HG03135 (cell line): ENCODE data around the gene BMP8B.
"Not testable (repeated sequence)": the region's sequence is repeated elsewhere in the genome, so short reads cannot be mapped to it uniquely, and the experiment has no call there.

ENCODE experiments used
- ATAC-seq: cut with Tn5 transposase; IDR thresholded peaks from one replicate; pipeline ENCODE4 v1.9.1; 2021; ENCODE audit warnings: mild to moderate bottlenecking, moderate library complexity; ENCODE audit not compliant: unreplicated experiment

BMP8B gene

DNA sequence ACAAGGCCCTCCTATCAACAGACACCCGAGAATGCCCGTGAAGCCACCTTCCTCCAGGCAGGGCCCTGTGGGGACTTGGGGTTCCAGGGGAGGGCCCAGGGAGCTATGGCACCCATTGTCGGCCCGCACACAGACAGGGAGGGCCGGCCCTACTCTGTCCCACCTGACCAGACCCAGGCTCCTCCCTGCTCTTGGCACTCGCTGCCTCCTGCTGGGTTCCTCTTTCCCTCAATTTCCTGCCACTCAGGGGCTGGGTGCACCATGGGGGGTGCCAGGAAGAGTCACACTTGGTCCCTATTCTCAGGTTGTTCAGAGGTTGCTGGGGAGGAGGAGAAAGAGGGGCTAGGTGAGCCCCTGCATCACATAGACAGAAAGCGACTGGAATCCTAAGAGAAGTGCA, 9.5 kb downstream of the BMP8B start:
- no peak for ATAC-seq

DNA sequence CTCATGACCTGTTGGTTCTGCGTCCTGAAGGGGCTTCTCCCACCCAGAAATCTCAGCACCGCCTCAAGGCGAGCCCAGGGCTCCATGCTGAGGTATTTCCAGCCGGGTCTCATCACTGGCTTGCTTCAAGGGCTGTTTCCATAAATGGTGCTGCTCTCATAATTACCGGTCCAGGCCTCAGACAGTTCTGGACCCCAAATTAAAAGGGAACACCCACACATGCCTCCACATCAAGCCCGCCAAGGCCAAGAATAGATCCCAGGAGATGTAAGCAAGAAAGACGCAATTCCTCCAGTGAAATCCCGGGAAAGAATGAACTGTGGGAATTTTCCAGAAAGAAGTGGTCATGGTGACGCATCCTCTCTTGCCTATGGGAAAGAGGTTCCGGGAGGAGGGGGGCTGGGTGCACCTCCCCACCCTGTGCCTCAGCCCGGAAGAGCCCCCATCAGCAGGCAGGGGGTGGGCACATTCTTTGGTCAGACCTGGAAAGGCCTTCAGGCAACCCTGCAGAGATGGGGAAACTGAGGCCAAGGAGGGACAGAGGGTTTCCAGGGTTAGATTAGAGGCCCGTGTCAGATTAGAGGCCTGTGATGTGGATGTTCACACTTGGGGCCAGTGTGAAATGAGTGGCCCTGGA, 10.1 kb downstream of the BMP8B start:
- not testable (repeated sequence) for ATAC-seq

DNA sequence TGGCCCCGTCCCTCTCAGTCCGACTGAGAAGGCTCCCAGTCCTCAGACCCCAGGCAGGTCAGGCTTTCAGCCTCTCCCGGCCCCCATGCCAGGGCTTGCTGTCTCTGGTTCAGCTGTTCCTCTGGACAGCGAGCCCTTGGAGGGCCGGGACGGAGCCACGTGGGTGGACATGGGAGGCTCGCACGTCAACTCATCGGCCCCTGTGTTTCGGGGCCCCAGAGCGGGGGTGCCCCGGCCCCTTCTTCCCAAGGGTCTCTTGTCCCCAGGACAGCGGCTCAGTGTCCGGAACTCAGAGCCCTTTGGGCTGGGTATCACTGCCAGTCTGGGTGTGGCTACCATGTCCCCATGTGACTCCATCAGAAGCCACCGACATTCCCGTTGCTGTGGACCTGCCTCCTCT, 10.8 kb downstream of the BMP8B start:
- not testable (repeated sequence) for ATAC-seq

DNA sequence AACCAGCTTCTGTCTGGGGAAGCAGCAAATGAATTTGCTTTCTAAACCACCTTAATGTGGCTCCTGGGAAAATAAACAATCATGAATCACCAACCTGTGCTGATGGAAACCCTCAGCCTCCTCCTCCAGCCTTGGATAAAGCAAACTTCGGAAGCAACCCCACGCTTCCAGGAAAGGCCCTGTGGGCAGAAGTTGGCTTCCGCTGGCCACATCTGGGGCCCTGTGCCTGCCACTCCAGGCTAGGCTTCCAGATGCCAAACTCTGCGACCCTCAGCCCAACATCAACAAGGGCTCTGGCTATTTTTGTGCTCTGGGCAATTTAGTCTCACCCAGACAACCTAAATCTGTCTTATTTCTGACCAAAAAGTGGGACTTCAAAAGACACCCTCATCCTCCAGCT, 11.4 kb downstream of the BMP8B start:
- no peak for ATAC-seq

DNA sequence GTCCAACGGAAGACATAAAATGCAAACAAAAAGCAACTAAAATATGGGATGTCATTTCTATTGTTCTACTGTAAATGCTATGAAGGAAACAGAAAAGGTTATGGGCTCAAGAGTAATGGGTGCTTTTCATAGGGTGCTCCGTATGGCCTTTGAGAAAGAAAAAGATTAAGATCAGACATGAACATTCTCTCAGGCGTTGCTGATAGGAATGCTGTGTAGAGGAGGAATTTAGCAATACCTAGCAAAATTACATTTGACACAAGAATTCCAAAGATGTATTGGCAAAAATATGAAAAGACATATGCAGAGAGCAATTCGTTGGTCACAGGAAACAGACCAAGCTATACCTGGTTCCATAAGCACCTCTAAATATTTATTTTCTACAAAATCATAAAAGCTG, 11.8 kb downstream of the BMP8B start:
- no peak for ATAC-seq

DNA sequence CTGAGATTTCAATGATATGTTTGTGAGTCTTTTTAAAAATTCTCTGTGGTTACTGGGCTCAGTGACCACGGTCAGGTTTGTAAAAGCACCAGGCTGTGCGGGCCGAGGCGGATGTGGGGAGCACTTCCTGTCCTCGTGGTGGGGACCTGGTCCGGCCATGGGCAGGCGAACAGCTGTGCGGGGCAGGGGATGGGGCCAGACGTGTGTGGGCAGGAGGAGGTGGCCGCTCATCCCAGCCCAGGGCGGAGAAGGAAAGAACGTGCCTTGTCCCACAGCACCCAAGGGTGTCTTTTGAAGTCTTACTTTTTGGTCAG, 12.3 kb downstream of the BMP8B start:
- ATAC-seq, result no peak

DNA sequence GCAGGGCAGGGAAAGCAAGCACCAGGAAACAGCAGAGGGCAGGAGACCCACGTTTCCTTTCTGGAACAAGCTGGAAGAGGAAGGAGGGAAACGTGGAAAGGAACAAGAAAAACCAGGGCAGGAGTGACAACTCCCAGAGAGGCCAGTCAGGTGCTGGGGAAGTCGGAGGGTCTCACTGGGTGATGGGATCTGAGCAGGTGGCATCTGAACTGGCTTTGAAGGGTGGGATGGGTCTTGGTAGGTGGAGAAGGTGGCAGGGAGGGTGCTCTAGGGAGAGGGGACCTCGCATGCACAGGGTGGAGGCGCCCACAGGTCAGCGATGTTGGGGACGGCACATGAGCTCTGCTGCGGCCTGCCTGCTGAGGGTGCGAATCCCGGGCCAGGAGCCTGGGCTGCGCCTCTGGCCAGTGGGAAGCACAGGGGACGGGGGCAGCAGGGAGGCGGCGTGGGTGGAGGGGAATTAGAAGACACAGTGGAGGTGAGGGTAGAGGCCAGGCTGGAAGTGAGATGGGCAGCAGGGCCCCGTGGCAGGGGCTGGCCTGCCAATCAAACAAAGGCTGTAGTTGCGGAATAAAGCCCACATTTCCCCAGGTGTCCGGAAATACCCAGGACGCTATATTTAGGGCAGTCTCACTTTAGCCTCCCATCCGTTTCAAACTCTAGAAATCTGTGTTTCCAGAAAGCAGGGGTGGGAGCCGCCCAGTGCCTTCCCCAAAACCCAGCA, 12.8 kb downstream of the BMP8B start:
- not testable (repeated sequence) for ATAC-seq

DNA sequence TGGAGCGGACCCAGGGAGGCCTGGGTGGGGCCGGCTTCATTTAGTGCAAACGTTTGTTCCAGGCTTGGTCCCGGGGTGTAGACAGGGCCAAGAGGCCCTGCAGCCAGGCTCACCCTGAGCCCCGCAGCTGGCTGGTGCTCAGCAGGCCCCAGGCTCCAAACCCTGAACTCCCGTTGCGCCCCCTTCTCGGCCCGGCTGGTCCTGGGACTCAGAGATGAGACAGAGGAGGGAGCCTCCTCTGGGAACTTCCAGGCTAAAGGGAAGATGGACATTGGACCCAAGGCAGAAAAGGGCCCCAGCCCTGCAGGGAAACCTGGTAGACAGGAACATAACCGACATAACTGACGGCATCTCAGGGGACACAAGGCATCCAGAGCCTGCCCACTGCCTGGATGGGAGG, 13.5 kb downstream of the BMP8B start:
- not testable (repeated sequence) for ATAC-seq

DNA sequence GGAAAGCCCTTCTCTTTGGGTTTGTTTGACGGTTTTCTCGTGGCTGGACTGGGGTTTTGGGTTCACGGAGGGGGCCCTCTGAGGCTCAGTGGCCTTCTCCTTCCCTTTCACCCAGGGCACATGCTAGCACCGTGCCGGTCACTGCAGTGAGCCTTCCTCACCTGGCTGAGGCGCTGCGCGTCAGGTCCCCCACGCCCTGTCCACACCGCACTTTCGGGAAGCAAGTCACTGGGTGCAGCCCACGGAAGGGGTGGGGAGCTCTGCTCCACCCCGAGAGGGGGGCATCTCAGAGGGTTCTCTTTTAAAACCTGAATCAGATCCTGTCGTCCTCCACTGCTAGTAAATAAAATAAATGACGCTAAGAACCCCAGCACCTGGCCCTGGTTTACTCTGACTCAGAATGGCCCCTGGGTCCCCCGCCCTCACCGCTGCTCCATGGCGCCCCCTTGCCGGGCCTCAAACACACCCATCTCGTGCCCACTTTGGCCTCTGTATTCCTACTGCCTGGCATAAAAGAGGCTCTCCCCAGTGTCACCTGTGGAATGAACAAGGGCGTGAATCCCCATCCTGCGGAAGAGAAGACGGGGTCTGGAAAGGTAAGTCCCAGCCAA, 15.2 kb downstream of the BMP8B start:
- ATAC-seq, result not testable (repeated sequence)

DNA sequence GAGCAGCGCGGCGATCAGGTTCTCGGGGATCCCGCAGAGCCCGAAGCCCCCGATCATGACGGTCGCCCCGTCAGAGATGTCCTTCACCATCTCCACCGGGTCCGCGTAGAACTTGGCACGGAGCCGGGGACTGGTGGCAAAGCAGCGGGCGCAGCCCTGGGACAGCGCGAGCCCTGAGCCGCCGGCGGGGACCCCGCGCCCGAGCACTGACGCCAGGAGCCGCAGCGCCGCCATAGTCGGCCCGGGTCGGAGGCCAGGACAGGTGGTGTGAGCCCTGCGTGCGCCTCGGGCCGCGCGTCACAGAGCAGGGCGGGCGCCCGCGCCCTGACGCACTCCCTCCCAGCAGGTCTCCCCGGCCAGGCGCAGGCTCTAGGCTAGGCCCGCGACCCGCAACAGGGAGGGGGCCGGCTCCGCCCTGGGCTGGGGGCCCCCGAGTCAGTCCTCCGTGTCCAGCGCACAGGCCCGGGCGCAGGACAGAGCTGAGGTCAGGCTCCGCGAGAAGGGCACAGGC, 17.6 kb downstream of the BMP8B start, which contains the start of gene OXCT2:
TSS of gene OXCT2 (minus strand) at position 327 of the 511 bp plus-strand sequence. CDS start at position 234, 93 bp downstream.
- ATAC-seq, result not testable (repeated sequence)

DNA sequence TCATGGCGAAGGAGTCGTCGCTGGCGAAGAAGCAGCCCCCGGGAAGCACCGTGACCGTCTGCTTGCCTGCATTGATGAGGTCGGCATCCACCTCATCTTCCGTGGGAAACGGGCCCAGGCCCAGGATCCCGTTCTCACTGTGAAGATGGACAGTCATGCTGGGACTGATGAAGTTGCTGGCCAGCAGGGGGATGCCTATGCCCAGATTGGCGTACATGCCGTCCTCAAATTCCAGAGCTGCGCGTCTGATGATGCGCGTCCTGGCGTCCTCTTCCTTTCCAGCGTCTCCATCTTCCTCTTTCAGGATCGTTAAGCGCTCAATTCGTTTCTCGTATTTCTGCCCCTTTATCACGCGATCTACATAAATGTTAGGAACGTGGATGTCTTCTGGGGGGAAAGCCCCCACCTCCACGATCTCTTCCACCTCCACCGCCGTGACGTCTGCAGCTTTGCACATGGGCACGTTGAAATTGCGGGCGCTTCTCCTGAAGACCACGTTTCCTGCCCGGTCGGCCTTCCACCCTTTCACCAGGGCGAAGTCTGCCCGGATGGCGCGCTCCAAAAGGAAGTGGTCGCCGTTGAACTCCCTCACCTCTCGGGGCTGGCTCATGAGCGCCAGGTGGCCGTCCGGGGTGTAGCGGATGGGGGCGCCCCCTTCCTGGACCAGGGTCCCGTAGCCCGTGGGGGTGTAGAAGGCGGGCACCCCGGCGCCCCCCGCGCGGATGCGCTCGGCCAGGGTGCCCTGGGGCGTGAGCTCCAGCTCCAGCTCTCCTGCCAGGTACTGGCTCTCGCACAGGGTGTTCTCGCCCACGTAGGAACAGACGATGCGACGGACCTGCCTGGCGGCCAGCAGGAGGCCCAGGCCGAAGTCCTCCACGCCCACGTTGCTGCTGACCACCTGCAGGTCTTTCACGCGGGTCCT, 18.3 kb downstream of the BMP8B start:
- not testable (repeated sequence) for ATAC-seq

DNA sequence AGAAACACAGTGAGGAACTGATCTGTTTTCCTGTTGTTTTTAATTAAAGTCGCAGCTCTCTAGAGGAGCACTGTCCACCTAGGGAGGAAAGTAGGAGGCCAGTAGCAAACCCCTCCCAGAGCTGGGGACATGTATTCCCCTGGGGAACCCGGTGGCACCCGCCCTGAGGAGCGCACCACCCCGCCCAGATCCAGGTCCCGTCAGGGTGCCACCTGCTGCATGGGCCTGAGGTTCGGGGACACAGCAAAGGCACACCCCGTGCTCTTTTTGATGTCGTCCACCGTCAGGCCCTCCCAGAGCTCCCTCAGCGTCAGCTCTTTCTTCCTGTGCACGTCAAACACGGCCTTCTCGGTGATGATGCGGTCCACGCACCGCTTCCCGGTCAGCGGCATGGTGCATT, 19.2 kb downstream of the BMP8B start:
- not testable (repeated sequence) for ATAC-seq

DNA sequence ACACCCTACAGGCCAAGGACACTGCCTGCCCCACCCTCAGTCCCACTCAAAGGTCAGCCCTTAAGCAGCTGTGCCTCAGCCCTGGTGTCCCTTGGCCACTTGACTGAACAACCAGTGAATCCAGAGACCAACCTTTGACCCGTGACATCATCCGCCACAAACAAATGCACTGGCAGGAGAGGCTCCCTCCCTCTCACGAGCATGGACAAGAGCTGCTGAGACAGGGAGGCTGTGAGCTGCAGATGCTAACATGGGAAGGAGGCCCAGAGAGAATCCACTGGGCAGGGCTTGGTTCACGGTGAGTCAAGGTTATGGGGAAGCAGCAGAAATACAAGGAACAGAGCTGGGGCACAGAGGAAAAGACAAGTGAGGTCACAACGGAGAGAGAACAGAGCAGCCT, 22.2 kb downstream of the BMP8B start:
- ATAC-seq, result not testable (repeated sequence)

DNA sequence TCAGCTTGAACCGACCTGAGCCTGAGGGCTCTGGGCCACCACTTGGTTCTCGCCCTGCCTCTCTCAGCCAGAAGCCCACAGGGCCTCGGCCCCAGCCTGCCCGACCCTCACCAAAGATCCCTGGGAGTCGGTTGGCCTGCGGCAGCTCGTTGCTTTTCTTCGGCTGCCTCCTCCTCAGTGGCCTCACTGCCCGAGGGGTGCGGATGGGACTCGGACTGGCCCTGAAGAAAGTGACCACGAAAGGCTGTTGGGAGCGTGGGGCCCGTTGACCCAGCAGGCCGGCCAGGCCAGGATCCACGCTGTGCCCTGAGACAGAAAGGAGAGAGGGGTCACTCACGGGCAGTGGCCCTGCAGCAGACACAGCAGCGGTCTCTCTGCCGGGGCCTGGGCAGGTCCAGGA, 24.2 kb downstream of the BMP8B start:
- not testable (repeated sequence) for ATAC-seq

DNA sequence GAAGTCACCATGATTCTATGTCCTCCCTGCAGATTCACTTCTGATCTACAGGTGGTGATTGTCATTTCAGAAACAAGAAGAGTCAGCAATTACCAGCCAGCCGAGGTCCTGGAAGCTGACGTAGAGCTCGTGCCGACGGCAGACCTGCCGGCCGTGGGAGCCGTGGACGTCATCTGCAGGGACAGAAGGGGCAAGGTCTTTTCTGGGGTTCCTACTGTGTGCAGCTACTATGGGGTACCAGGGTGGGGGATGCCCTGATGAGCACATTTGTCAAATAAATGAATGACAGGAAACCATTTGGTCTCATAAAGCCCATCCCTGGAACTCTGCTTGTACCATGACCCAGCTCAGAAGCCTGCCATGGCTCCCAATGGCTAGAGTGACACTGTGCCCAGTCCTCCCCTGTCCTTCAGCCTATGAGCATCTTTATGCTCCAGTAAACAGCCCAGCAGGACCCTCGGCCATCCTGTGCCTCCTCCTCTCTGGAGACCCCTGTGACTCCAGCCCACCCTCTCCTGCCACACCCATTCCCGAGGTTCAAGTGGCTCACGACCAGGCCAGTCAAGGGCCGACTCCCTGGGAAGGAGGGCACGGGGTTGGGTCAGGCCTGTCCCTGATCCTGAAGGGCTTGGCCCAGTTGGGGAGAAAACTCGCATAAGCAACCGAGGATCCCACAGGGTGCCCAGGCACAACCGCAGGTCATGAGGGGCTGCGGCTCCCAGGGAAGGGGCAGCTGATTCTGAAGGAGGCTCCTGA, 24.9 kb downstream of the BMP8B start:
- ATAC-seq, result not testable (repeated sequence)

DNA sequence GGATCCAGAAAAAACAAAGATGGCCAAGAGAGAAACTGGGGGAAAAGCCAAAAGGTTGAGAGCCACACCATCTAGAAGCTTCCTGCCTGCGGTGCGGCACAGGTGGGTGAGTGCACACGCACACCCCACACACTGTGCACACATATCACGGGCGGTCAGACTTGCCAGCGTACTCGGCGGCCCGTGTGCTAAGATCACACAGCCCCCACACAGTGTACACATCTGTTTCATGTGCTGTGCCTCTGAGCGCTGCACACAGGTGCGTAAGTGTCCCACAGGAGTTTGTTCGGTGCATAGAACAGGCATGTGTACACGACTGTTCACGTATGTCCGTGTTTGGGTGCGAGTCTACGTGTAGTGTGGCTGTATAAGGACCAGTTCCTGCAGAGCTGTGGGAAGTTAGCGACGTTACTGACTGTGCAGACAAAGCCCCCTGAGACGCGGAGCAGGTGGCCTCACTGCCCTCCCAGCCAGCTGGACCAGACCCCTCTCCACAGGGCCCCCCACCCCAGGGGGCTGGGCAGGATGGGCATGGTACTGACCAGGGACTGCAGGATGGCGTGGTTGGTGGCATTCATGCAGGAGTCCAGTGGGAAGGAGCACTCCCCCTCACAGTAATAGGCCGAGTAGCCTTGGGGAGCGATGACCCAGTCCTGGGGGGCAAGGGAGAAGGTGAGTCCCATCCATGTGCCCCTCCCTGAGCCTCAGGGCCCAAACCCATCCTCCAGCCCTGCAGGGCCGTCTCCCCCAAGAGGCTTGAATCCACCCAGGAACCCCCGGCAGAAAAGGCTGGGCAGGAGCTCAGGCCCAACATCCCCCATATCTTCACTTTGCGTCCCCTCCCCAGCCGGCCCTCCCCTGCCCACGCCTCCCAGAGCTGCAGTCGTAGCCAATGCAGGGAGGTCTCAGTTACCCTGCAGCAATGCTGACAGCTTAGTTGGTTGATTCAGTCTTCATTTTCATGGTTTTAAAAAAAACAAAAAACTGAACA, 25.8 kb downstream of the BMP8B start:
- no peak for ATAC-seq

DNA sequence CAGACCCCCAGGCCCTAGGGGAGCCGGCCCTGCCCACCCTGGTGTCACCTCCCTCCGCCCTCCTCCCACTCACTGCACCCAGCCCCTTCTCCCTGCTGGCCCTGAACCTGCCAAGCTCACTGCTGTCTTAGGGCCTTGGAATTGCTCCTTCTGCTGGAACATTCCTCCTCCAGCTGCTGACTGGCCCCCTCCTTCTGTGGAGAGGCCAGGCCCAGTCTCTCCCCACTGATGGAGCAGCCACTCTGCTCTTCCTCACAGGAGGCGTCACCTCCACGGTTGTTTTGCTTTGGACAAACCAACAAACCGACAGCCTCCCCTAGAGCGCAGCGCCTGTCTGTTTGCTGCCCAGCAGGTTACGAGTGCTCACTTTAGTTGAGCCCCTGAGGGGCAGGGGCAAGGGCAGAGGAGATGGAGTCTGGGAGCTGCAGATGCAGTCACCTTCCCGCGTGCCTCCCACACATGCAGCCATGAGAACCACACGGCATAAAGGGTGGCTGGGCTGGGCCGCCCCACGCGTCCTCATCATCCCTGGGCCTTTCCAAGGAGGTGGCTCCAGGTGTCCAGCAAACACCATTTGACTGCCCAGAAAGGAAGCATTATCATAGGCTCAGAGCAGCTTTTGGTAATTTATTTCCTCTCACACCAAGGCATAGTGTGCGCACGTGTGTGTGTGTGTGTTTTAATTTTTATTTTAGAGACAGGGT, 27.0 kb downstream of the BMP8B start:
- ATAC-seq, result no peak

DNA sequence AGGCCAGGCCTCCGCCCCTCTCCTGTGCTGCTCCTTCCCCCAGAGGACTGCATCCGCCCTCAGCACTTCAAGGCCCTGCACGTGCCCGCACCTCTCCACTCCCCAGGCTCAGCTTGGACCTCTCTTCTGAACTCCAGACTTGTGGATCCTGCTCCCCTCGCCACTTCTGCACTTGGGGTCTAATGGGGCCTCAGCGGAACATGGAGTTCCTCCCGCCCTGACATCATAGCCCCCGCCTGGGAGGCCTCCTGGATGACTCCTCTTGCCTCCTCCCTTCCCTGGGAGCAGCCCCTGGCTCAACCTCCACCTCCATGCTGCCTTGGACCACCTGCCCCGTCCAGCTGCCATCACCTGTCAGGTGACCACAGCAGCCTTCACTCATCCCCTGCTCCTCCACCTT, 27.6 kb downstream of the BMP8B start:
- ATAC-seq, result no peak
